ENCODE data around the gene ORAI3. TPM values are rescaled to one million over a fixed set of nuclear protein-coding genes. Genes with fewer than 3 reads are reported as not detected.

The ORAI3 gene
- total and polyA plus RNA-seq, 7 experiments from 2014 or later = 6.0 to 29.8 (median 17.8) TPM

DNA sequence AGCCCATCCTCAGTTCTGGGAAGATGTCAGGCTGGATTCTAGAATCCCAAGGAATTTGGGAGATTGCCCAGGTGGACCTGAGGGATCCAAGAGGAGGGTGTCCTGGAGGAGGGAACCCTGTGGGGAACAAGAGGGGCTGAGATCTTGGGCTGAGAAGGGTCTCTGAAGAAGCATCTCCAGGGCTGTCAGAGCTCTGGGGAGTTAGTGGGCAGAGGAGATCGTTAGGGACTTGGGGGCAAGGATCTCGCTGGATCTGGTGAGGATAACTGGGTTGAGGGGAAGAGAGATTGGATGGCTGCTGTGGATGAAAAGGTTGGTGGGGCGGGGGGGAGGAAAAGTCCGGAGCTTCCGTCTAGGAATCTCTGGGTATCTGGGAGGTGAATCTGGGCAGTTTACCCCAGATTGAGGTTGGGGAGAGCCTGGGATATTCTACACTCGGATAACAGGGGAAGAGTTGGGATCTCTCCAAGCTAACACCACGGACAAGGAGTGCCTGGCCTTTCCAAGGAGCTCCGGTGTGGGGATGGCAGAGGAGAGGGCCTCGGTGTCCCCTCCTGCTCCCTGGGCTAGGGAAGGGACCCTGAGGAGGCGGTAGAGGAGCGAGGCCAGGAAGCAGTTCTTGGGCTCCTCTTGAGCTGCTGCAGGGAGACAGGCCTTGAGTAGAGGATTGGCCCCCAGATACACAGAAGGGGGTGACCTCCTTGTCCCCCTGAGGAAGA is 23.8 kb upstream of the ORAI3 start:
- H3K9me3 ChIP-seq (ENCODE audit: control insufficient read depth in 2 of 3, low read length in 3 of 3) = no peaks in the 10 kb centered on the region
- H3K9me3 Mint-ChIP-seq = no peaks in the 10 kb centered on the region
- no peaks in the 10 kb centered on the region for H3K27me3 ChIP-seq (ENCODE audit: control insufficient read depth in 2 of 2, insufficient read depth in 2 of 2, low read length in 2 of 2)
- H3K4me3 Mint-ChIP-seq = peak overlapping the region; percentile 47 to 85 (median 70)
- DNase-seq = no peak
- H3K27ac ChIP-seq (ENCODE audit: low read depth, low read length) = no peak overlapping the region
- CTCF ChIA-PET = no interaction called here
- no peak overlapping the region for H3K4me3 ChIP-seq (ENCODE audit: low read length)
- peaks cover 0 to 33% (median 15%) of the 10 kb centered on the region in 7 donors for H3K4me1 Mint-ChIP-seq
- H3K36me3 Mint-ChIP-seq = no peaks in the 10 kb centered on the region
- no peaks in the 10 kb centered on the region for H3K4me1 ChIP-seq (ENCODE audit: control insufficient read depth in 2 of 2, insufficient read depth in 2 of 2, low read length in 2 of 2)
- peaks cover 0 to 19% (median 0%) of the 10 kb centered on the region in 3 experiments for H3K36me3 ChIP-seq (ENCODE audit: control insufficient read depth in 2 of 3, insufficient read depth in 3 of 3, low read length in 3 of 3)
- POLR2A ChIA-PET = interaction anchor here (1.0 to 1.1 kb wide), 2 partner anchors 16 to 50 kb away, joined by 3 read pairs; no protein-coding TSS in a partner anchor
- no peak for ATAC-seq
- intact Hi-C loops (cut with micrococcal nuclease) = loop anchor here (5.0 to 10.0 kb wide), 6 partner anchors 368 to 1118 kb away; partner anchors contain the start of genes ALDOA (in 1 of the 2), HIRIP3 (in 1 of the 2), INO80E (in 1 of the 2) and MAZ (in 1 of the 2)
- H3K27me3 Mint-ChIP-seq = no peaks in the 10 kb centered on the region
- peak overlapping the region in 7 of 9 donors; percentile 17 to 85 (median 53) for H3K27ac Mint-ChIP-seq

DNA sequence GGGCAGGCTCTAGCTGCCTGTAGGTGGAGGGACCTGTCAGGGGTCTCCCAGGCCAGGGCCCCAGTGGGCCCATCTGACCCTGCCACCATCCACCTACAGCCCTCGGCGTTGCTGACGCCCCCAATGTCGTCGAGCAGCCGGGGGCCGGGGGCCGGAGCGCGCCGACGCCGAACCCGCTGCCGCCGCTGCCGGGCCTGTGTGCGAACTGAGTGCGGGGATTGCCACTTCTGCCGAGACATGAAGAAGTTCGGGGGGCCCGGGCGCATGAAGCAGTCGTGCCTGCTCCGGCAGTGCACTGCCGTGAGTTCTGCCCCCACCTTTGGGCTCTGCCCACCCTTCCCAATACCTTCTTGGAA is 23.3 kb upstream of the ORAI3 start:
- Mint-ChIP-seq H3K9me3 (no peaks in the 10 kb centered on the region), H3K4me3 (peak overlapping the region in 6 of 10 donors; percentile 3 to 82 (median 42)), H3K27me3 (no peaks in the 10 kb centered on the region), H3K36me3 (no peaks in the 10 kb centered on the region), H3K4me1 (peaks cover 0 to 33% (median 15%) of the 10 kb centered on the region in 7 donors), H3K27ac (peak overlapping the region in 2 of 9 donors; percentile 22 to 71)
- intact Hi-C loops (cut with micrococcal nuclease) = loop anchor here in 1 of 2 donors (10.0 kb wide), 1 partner anchor 551 kb away; the partner anchor contains the start of genes MYL11 and TBC1D10B
- H3K4me1 ChIP-seq (ENCODE audit: control insufficient read depth in 2 of 2, insufficient read depth in 2 of 2, low read length in 2 of 2) = no peaks in the 10 kb centered on the region
- H3K27me3 ChIP-seq (ENCODE audit: control insufficient read depth in 2 of 2, insufficient read depth in 2 of 2, low read length in 2 of 2) = no peaks in the 10 kb centered on the region
- no peak overlapping the region for H3K27ac ChIP-seq (ENCODE audit: low read depth, low read length)
- H3K36me3 ChIP-seq (ENCODE audit: control insufficient read depth in 2 of 3, insufficient read depth in 3 of 3, low read length in 3 of 3) = peaks cover 0 to 24% (median 0%) of the 10 kb centered on the region in 3 experiments
- no peak for ATAC-seq
- DNase-seq = no peak
- ChIA-PET CTCF (no interaction called here), POLR2A (interaction anchor here (1.0 kb wide), 1 partner anchor 50 kb away, joined by 3 read pairs; no protein-coding TSS in a partner anchor)
- no peak overlapping the region for H3K4me3 ChIP-seq (ENCODE audit: low read length)
- no peaks in the 10 kb centered on the region for H3K9me3 ChIP-seq (ENCODE audit: control insufficient read depth in 2 of 3, low read length in 3 of 3)

- Mint-ChIP-seq H3K4me1 (peaks cover 0 to 29% (median 15%) of the 10 kb centered on the region in 7 donors), H3K36me3 (peaks cover 0 to 5% (median 0%) of the 10 kb centered on the region in 5 donors), H3K27ac (peak overlapping the region in 8 of 9 donors; percentile 6 to 71 (median 26)), H3K9me3 (no peaks in the 10 kb centered on the region), H3K27me3 (no peaks in the 10 kb centered on the region), H3K4me3 (peak overlapping the region; percentile 3 to 82 (median 46))
- Histone ChIP-seq H3K4me3 (ENCODE audit: low read length) (no peak overlapping the region), H3K27me3 (ENCODE audit: control insufficient read depth in 2 of 2, insufficient read depth in 2 of 2, low read length in 2 of 2) (no peaks in the 10 kb centered on the region), H3K27ac (ENCODE audit: low read depth, low read length) (no peak overlapping the region), H3K4me1 (ENCODE audit: control insufficient read depth in 2 of 2, insufficient read depth in 2 of 2, low read length in 2 of 2) (no peaks in the 10 kb centered on the region), H3K36me3 (ENCODE audit: control insufficient read depth in 2 of 3, insufficient read depth in 3 of 3, low read length in 3 of 3) (peaks cover 0 to 30% (median 0%) of the 10 kb centered on the region in 3 experiments), H3K9me3 (ENCODE audit: control insufficient read depth in 2 of 3, low read length in 3 of 3) (no peaks in the 10 kb centered on the region)
- intact Hi-C loops (cut with micrococcal nuclease) = loop anchor here in 1 of 2 donors (10.0 kb wide), 1 partner anchor 551 kb away; the partner anchor contains the start of genes MYL11 and TBC1D10B
- CTCF ChIA-PET = no interaction called here
- DNase-seq = no peak
- no peak for ATAC-seq
- POLR2A ChIA-PET = no interaction called here
Observed at GRCh38 chr16:30925995-30926811, 22.7 kb upstream of the ORAI3 start.

- H3K9me3 Mint-ChIP-seq = no peaks in the 10 kb centered on the region
- H3K27ac Mint-ChIP-seq = peak overlapping the region in 2 of 9 donors; percentile 28 to 31
- CTCF ChIA-PET = no interaction called here
Observed at GRCh38 chr16:30926937-30927788, 21.7 kb upstream of the ORAI3 start.

DNA sequence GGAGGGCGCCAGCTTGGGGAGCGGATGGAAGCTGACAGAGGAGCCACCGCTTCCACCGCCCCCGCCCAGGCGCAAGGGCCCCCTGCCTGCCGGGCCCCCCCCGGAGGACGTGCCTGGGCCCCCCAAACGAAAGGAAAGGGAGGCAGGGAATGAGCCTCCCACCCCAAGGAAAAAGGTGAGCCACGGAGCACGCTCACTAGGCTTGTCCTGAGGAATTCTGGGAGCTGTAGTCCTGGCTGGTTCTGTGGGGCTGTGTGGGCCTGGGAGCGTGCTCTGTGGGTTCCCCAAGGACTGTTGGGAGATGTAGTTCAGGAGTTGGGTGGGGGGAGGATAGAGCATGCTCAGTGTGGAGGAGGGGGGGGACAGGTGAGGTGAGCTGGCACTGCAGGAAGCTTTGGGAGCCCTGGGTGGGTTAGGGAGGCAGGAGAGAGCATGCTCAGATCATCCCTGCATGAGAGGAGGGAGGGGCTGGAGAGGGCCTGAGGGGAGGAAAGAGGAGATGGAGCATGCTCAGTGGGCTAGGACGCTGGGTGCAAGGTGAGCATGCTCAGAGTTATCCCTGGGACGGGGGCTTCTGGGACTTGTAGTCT is 21.0 kb upstream of the ORAI3 start:
- H3K27ac Mint-ChIP-seq = peak overlapping the region in 1 of 9 donors; percentile 28
- intact Hi-C loops (cut with micrococcal nuclease) = loop anchor here in 1 of 2 donors (10.0 kb wide), 1 partner anchor 553 kb away; the partner anchor contains the start of genes MYL11 and TBC1D10B

More at GRCh38 chr16:30926937-30927788, 21.7 kb upstream of the ORAI3 start:
- no peaks in the 10 kb centered on the region for H3K9me3 ChIP-seq (ENCODE audit: control insufficient read depth in 2 of 3, low read length in 3 of 3)
- Mint-ChIP-seq H3K4me3 (peak overlapping the region in 3 of 10 donors; percentile 8 to 25 (median 10)), H3K36me3 (peaks cover 0 to 6% (median 0%) of the 10 kb centered on the region in 5 donors), H3K27me3 (no peaks in the 10 kb centered on the region), H3K4me1 (peaks cover 0 to 22% (median 15%) of the 10 kb centered on the region in 7 donors)
- no peak for ATAC-seq
- no peak overlapping the region for H3K27ac ChIP-seq (ENCODE audit: low read depth, low read length)
- POLR2A ChIA-PET = interaction anchor here (0.5 to 1.2 kb wide), 2 partner anchors 52 to 810 kb away, joined by 3 to 4 read pairs; no protein-coding TSS in a partner anchor
- H3K36me3 ChIP-seq (ENCODE audit: control insufficient read depth in 2 of 3, insufficient read depth in 3 of 3, low read length in 3 of 3) = peaks cover 0 to 34% (median 0%) of the 10 kb centered on the region in 3 experiments
- no peak overlapping the region for H3K4me3 ChIP-seq (ENCODE audit: low read length)
- H3K27me3 ChIP-seq (ENCODE audit: control insufficient read depth in 2 of 2, insufficient read depth in 2 of 2, low read length in 2 of 2) = no peaks in the 10 kb centered on the region
- intact Hi-C loops (cut with micrococcal nuclease) = loop anchor here in 1 of 2 donors (10.0 kb wide), 1 partner anchor 552 kb away; the partner anchor contains the start of genes MYL11 and TBC1D10B
- H3K4me1 ChIP-seq (ENCODE audit: control insufficient read depth in 2 of 2, insufficient read depth in 2 of 2, low read length in 2 of 2) = no peaks in the 10 kb centered on the region
- no peak for DNase-seq

More for the DNA sequence above, 21.0 kb upstream of the ORAI3 start:
- Histone ChIP-seq H3K4me3 (ENCODE audit: low read length) (no peak overlapping the region), H3K36me3 (ENCODE audit: control insufficient read depth in 2 of 3, insufficient read depth in 3 of 3, low read length in 3 of 3) (peaks cover 0 to 38% (median 0%) of the 10 kb centered on the region in 3 experiments), H3K27ac (ENCODE audit: low read depth, low read length) (peak overlapping the region; percentile 7), H3K4me1 (ENCODE audit: control insufficient read depth in 2 of 2, insufficient read depth in 2 of 2, low read length in 2 of 2) (no peaks in the 10 kb centered on the region), H3K9me3 (ENCODE audit: control insufficient read depth in 2 of 3, low read length in 3 of 3) (no peaks in the 10 kb centered on the region), H3K27me3 (ENCODE audit: control insufficient read depth in 2 of 2, insufficient read depth in 2 of 2, low read length in 2 of 2) (no peaks in the 10 kb centered on the region)
- H3K36me3 Mint-ChIP-seq = peaks cover 0 to 7% (median 2%) of the 10 kb centered on the region in 5 donors
- ChIA-PET CTCF (no interaction called here), POLR2A (interaction anchor here (1.2 kb wide), 1 partner anchor 53 kb away, joined by 4 read pairs; no protein-coding TSS in a partner anchor)
- no peaks in the 10 kb centered on the region for H3K27me3 Mint-ChIP-seq
- DNase-seq = peak in 3 of 9 donors; percentile 29 to 37 (median 31)
- H3K4me3 Mint-ChIP-seq = no peak overlapping the region
- ATAC-seq = no peak
- H3K4me1 Mint-ChIP-seq = peaks cover 0 to 22% (median 15%) of the 10 kb centered on the region in 7 donors
- no peaks in the 10 kb centered on the region for H3K9me3 Mint-ChIP-seq
